ENCODE measurements around the gene MCF2L2. TPM values are rescaled to one million over a fixed set of nuclear protein-coding genes. Genes with fewer than 3 reads are reported as not detected.

MCF2L2 gene
- total and polyA plus RNA-seq, 7 donors: 0.99 to 5.0 (median 4.0) TPM; not detected in 1

DNA sequence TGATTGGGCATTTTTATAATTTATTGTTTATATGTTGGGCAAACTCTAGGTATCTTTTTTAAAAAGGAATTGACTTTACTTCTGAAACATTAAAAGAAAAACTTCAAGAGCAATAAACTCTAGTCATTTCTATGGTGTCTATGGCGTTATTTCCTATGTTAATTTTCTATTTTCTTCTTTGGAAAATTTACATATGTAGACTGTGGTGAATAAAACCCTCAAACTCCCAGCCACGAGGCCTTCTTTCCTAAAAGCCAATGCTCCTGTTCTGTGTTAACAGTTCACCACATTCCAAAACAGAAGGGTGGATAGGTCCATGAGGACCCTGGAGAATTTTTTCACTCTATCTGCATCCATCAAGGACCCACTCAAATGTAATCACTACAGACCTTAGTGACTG lies 219.6 kb downstream of the MCF2L2 start:
- Histone ChIP-seq H3K9me3 (no peaks in the 10 kb centered on the region), H3K4me1 (no peaks in the 10 kb centered on the region), H3K27ac (no peak overlapping the region), H3K36me3 (no peaks in the 10 kb centered on the region), H3K27me3 (no peaks in the 10 kb centered on the region), H3K4me3 (no peak overlapping the region)
- TF ChIP-seq POLR2A (IDR thresholded peaks at IDR 0.05) (no peak), POLR2AphosphoS5 (IDR thresholded peaks at IDR 0.05) (no peak), EP300 (IDR thresholded peaks at IDR 0.05) (no peak)
- TF ChIP-seq, protein P1, sequence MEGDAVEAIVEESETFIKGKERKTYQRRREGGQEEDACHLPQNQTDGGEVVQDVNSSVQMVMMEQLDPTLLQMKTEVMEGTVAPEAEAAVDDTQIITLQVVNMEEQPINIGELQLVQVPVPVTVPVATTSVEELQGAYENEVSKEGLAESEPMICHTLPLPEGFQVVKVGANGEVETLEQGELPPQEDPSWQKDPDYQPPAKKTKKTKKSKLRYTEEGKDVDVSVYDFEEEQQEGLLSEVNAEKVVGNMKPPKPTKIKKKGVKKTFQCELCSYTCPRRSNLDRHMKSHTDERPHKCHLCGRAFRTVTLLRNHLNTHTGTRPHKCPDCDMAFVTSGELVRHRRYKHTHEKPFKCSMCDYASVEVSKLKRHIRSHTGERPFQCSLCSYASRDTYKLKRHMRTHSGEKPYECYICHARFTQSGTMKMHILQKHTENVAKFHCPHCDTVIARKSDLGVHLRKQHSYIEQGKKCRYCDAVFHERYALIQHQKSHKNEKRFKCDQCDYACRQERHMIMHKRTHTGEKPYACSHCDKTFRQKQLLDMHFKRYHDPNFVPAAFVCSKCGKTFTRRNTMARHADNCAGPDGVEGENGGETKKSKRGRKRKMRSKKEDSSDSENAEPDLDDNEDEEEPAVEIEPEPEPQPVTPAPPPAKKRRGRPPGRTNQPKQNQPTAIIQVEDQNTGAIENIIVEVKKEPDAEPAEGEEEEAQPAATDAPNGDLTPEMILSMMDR (IDR thresholded peaks at IDR 0.05): no peak
- intact Hi-C loops (cut with DNase I): no loop called here
- WGBS, 2 donors: 86 to 88% methylated on average over 2 of the region's 2 CpGs
- DNase-seq: no peak

DNA sequence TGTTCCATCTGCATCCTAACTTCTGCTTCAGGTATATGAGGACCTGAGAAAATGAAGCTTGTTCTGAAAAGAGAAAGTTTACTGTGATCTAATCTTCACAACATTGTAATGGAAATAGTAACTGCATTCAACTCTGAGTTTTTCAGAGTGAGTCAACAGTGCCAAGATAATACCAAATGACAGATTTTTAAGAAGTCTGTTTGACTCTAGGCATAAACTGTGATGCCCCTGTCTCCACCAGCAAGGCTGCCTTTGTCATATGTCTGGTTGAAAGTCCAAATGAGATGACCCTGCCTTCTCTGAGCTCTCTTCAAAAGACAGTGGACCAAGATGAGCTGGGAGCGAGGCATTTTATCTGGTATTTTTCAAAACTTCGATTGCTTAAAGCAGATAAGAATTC lies 220.2 kb downstream of the MCF2L2 start:
- WGBS, 2 donors: 88 to 94% methylated on average over 2 of the region's 2 CpGs
- Histone ChIP-seq H3K27me3 (no peaks in the 10 kb centered on the region), H3K9me3 (peaks cover 0 to 2% (median 0%) of the 10 kb centered on the region in 4 donors), H3K4me1 (no peaks in the 10 kb centered on the region), H3K36me3 (no peaks in the 10 kb centered on the region), H3K27ac (no peak overlapping the region), H3K4me3 (no peak overlapping the region)
- intact Hi-C loops (cut with DNase I): no loop called here
- TF ChIP-seq POLR2AphosphoS5 (IDR thresholded peaks at IDR 0.05) (no peak), POLR2A (IDR thresholded peaks at IDR 0.05) (no peak), EP300 (IDR thresholded peaks at IDR 0.05) (no peak)
- TF ChIP-seq, protein P1 (IDR thresholded peaks at IDR 0.05): no peak
- DNase-seq: no peak

DNA sequence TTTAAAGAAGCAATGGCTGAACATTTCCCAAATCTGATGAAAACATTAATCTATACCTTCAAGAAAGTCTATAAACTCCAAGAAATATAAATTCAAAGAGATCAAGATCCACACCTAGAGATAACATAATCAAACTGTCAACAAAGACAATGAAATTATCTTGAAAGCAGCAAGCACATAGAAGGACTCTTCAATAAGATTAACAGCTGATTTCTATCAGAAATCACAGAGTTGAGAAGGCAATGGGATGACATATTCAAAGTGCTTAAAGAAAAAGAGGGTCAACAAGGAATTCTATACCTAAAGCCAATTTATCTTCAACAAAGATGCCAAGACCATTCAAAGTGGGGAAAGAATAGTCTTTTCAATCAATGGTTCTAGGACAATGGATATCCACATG lies 224.7 kb downstream of the MCF2L2 start:
- no peaks in the 10 kb centered on the region for H3K4me1 ChIP-seq
- H3K4me3 ChIP-seq: no peak overlapping the region
- no peaks in the 10 kb centered on the region for H3K36me3 ChIP-seq
- H3K9me3 ChIP-seq: peaks cover 0 to 4% (median 0%) of the 10 kb centered on the region in 4 donors
- no peaks in the 10 kb centered on the region for H3K27me3 ChIP-seq
- TF ChIP-seq EP300 (IDR thresholded peaks at IDR 0.05) (no peak), POLR2AphosphoS5 (IDR thresholded peaks at IDR 0.05) (no peak), POLR2A (IDR thresholded peaks at IDR 0.05) (no peak)
- TF ChIP-seq, protein P1 (IDR thresholded peaks at IDR 0.05): no peak
- DNase-seq: no peak
- intact Hi-C loops (cut with DNase I): no loop called here
- no peak overlapping the region for H3K27ac ChIP-seq

DNA sequence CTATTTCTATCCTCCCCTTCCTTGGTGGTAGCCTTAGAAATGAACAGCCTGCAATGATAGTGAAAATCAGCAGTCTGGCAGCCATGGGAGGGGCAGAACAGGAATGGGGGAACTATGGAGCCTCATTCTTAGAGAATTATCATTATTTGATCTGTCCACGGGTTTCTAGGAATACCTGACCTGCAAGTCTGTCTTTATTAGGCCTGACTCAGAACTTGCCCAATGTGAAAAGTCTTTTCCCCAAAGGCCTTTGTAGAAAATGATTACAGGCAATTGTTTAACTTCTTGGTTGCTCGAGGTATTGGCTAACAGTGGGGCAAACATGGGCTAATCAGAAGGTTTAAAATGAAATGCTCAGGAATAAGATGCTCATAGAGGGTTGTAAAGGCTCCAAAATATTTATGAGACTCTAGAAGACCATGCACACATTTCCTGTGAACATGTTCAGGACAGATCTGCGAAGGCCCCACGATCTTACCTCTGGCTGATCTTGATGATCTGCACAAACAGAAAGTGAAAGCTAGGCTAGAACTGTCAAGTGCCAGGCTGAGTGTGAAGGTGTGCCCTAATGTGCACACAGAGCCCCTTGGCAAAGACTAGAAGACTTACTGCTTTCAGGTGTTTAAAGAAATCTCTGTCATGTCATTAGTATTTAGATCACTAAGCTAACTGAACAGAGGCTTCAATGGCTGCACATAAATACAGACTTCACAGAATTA lies 226.3 kb downstream of the MCF2L2 start:
- H3K36me3 ChIP-seq: no peaks in the 10 kb centered on the region
- TF ChIP-seq, protein P1 (IDR thresholded peaks at IDR 0.05): no peak
- TF ChIP-seq POLR2A (IDR thresholded peaks at IDR 0.05) (no peak), EP300 (IDR thresholded peaks at IDR 0.05) (no peak), POLR2AphosphoS5 (IDR thresholded peaks at IDR 0.05) (no peak)
- WGBS, 2 donors: 67 to 71% methylated on average over 4 of the region's 4 CpGs
- no peaks in the 10 kb centered on the region for H3K4me1 ChIP-seq
- no peak overlapping the region for H3K4me3 ChIP-seq
- no peak for DNase-seq
- intact Hi-C loops (cut with DNase I): no loop called here
- peaks cover 0 to 4% (median 0%) of the 10 kb centered on the region in 3 donors for H3K27me3 ChIP-seq
- no peak overlapping the region for H3K27ac ChIP-seq
- H3K9me3 ChIP-seq: peaks cover 0 to 4% (median 0%) of the 10 kb centered on the region in 4 donors
